Right renal pelvis (tissue), 4 donors: ENCODE measurements around the gene GAD2. TPM values are rescaled to one million over a fixed set of nuclear protein-coding genes. Genes with fewer than 3 reads are reported as not detected.

Experiments used
- DNase-seq, 4 donors: peaks; one replicate each; pipeline ENCODE4 v3.0.0-alpha.2; 2013; ENCODE audit warnings: low read depth in 4 of 4, low spot score in 3 of 4, missing footprints in 1 of 4
- polyA plus RNA-seq, 4 donors: library from polyadenylated mRNA; unstranded; fragments of 120-200 nt; gene quantifications; one replicate each; pipeline ENCODE4 v1.2.1, GENCODE V29; 2013; ENCODE audit not compliant: insufficient read length in 4 of 4

GAD2 gene
- 1 to 10 TPM; 1.4 to 3.3 (median 1.9) TPM for polyA plus RNA-seq

GRCh38 chr10:26216585-26217395 is at the start of gene GAD2:
TSS of gene GAD2 (plus strand) at chr10:26216774. CDS start at chr10:26216810, 36 bp downstream.
- no peak for DNase-seq

- DNase-seq: no peak
These were observed 47.1 kb upstream of the GAD2 start for GRCh38 chr10:26169466-26169865.

GRCh38 chr10:26172131-26172530 is 44.4 kb upstream of the GAD2 start:
- no peak for DNase-seq

GRCh38 chr10:26173837-26174236 is 42.7 kb upstream of the GAD2 start:
- DNase-seq: no peak

- no peak for DNase-seq
These were observed 39.2 kb upstream of the GAD2 start for GRCh38 chr10:26177341-26177740.

- no peak for DNase-seq
These were observed 22.3 kb upstream of the GAD2 start for GRCh38 chr10:26194275-26194674.

GRCh38 chr10:26197248-26197647 is 19.3 kb upstream of the GAD2 start:
- DNase-seq: no peak

GRCh38 chr10:26198119-26198518 is 18.5 kb upstream of the GAD2 start:
- DNase-seq: no peak

GRCh38 chr10:26199841-26200240 is 16.7 kb upstream of the GAD2 start:
- no peak for DNase-seq

GRCh38 chr10:26205223-26205622 is 11.4 kb upstream of the GAD2 start:
- no peak for DNase-seq

- DNase-seq: no peak
These were observed 4.7 kb upstream of the GAD2 start for GRCh38 chr10:26211781-26212444.

GRCh38 chr10:26212511-26212910 is 4.1 kb upstream of the GAD2 start:
- DNase-seq: no peak

GRCh38 chr10:26213157-26213800 is 3.3 kb upstream of the GAD2 start:
- no peak for DNase-seq

GRCh38 chr10:26214004-26214403 is 2.6 kb upstream of the GAD2 start:
- DNase-seq: no peak

- DNase-seq: no peak
These were observed 1.8 kb upstream of the GAD2 start for GRCh38 chr10:26214551-26215395.

- DNase-seq: no peak
These were observed 1.1 kb upstream of the GAD2 start for GRCh38 chr10:26215396-26215934.

GRCh38 chr10:26215935-26216584 is 514 bp upstream of the GAD2 start:
- peak in 1 of 4 donors; percentile 58 for DNase-seq

GRCh38 chr10:26217396-26218086 is 967 bp downstream of the GAD2 start:
- DNase-seq: no peak

- no peak for DNase-seq
These were observed 3.1 kb downstream of the GAD2 start for GRCh38 chr10:26219676-26220075.
